T1000 (cell line): ENCODE data around the gene PRPF39.
"Not testable (repeated sequence)": the region's sequence is repeated elsewhere in the genome, so short reads cannot be mapped to it uniquely, and the experiment has no call there.

ENCODE experiments used
- DNase-seq: peaks from one replicate; lab custom pipeline; 2025; ENCODE audit warnings: mixed read lengths; lab: John Stamatoyannopoulos, UW

PRPF39 gene

GRCh38 chr14:45083976-45084722, at the start of gene PRPF39:
TSS of gene PRPF39 (plus strand) at chr14:45084116. CDS start at chr14:45095240, 11,124 bp downstream.
- DNase-seq: peak; percentile 93

- no peak for DNase-seq
Measured at GRCh38 chr14:45034730-45035129, 49.2 kb upstream of the PRPF39 start.

- no peak for DNase-seq
Measured at GRCh38 chr14:45038256-45038655, 45.7 kb upstream of the PRPF39 start.

GRCh38 chr14:45038865-45039264, 45.1 kb upstream of the PRPF39 start:
- no peak for DNase-seq

- no peak for DNase-seq
Measured at GRCh38 chr14:45039390-45039789, 44.5 kb upstream of the PRPF39 start.

GRCh38 chr14:45041641-45042040, 42.3 kb upstream of the PRPF39 start:
- DNase-seq: no peak

- no peak for DNase-seq
Measured at GRCh38 chr14:45044638-45045037, 39.3 kb upstream of the PRPF39 start.

GRCh38 chr14:45048385-45048784, 35.5 kb upstream of the PRPF39 start:
- DNase-seq: no peak

- no peak for DNase-seq
Measured at GRCh38 chr14:45051180-45051579, 32.7 kb upstream of the PRPF39 start.

GRCh38 chr14:45051896-45052295, 32.0 kb upstream of the PRPF39 start:
- no peak for DNase-seq

- no peak for DNase-seq
Measured at GRCh38 chr14:45057349-45057748, 26.6 kb upstream of the PRPF39 start.

GRCh38 chr14:45057881-45058364, 26.0 kb upstream of the PRPF39 start:
- DNase-seq: no peak

DNA sequence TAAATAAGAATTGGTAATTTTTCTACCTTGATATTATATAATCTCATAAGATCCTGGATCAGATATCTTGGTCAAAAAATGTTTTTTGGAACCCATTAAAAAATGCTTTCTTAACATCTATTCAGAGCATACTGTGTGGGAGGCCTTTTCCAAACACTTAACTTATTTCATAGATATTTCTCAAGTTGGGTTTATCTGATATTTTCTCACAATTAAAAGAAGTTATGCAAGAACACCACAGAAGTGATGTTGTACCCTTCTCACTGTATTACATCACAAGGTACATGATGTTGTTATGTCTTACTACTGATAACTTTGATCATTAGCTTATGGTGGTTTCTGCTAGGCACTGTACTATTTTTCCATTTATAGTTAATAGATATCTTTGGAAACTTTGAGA, 23.4 kb upstream of the PRPF39 start:
- no peak for DNase-seq

DNA sequence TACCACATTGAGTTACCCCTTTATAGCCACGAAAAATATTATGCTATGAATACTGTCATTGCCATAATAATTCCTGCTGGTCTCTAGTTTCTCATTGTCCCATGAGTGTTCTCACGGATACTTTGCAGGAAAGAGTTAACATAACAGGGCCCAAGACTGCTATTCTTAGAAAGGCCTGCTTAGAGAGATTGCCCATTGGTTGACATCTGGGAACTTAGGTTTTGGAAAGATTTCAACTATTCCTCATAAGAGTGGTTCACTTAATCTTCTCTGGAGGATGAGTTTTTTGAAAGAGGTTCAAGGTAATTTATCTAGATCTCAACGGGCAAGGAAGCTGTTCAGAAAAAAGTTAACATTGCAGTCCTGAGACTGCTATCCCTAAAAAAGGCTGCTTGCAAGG, 18.4 kb upstream of the PRPF39 start:
- DNase-seq: no peak

- DNase-seq: no peak
Measured at GRCh38 chr14:45065956-45066355, 18.0 kb upstream of the PRPF39 start.

DNA sequence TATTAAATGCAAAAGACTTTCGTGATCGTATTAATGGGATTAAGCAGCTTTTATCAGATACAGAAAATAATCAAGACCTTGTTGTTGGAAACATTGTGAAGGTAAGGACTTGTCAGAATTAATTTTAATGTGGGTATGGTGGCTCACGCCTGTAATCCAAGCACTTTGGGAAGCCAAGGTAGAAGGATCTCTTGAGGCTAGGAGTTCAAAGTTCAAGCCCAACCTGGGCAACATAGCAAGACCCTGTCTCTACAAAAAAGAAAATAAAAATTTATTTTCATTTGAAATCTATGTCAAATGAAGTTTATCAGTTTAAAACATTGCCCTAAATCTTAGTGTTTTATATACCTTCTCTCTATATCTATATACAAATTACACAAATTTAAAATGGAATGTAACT, 17.2 kb upstream of the PRPF39 start:
- DNase-seq: no peak

DNA sequence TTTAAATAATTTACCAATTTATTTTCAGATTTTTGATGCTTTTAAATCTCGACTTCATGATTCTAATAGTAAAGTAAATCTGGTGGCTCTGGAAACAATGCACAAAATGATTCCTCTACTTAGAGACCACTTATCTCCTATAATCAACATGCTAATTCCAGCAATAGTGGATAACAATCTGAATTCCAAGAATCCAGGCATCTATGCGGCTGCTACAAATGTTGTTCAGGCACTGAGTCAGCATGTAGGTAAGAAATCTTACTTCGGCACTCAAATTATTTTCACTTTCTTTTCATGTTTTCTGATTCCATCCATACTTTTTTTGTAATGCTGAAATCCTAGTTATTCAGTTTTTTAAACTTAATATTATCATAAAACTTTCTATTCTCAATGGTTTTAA, 15.5 kb upstream of the PRPF39 start:
- no peak for DNase-seq

DNA sequence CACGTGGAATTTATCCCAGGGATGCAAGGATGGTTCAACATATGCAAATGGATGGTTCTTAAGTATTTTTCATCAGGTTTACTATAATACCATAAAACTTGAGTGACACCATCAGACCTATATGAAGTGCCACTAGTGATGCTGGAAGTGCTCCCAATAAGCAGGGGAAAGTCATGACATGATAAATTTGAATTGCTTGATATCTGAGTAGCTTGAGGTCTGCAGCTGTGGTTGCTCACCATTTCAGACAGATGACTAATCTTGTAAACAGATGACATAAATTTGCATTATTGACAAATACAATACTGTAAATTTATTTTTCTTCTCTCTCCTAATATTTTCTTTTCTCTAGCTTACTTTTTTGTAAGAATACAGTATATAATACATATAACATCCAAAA, 13.7 kb upstream of the PRPF39 start:
- DNase-seq: no peak

- DNase-seq: no peak
Measured at GRCh38 chr14:45072126-45072525, 11.8 kb upstream of the PRPF39 start.

GRCh38 chr14:45073231-45073879, 10.6 kb upstream of the PRPF39 start:
- no peak for DNase-seq

DNA sequence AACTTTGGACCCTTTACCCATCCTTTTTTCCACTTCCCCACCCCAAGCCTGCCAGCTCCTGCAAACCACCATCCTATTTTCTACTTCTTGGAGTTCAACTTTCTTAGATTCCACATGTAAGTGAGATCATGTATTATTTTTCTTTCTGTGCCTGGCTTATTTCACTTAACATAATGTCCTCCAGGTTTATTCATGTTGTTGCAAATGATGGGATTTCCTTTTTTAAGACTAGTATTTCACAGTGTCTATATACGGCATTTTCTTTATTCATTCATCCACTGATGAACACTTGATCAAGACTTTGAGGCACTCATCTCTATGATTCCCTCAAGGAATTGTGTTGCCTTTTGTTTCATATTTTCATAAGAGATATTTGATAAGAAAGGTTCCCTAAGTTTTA, 5.6 kb upstream of the PRPF39 start:
- no peak for DNase-seq

DNA sequence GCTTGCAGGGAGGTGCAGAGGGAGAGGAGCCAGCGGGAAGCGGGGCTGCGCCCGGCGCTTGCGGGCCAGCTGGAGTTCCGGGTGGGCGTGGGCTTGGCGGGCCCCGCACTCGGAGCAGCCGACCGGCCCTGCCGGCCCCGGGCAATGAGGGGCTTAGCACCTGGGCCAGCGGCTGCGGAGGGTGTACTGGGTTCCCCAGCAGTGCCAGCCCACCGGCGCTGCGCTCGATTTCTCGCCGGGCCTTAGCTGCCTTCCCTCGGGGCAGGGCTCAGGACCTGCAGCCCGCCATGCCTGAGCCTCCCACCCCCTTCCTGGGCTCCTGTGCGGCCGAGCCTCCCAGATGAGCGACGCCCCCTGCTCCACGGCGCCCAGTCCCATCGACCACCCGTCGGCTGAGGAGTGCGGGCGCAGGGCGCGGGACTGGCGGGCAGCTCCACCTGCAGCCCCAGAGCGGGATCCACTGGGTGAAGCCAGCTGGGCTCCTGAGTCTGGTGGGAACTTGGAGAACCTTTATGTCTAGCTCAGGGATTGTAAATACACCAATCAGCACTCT, 3.4 kb upstream of the PRPF39 start:
- DNase-seq: not testable (repeated sequence)

DNA sequence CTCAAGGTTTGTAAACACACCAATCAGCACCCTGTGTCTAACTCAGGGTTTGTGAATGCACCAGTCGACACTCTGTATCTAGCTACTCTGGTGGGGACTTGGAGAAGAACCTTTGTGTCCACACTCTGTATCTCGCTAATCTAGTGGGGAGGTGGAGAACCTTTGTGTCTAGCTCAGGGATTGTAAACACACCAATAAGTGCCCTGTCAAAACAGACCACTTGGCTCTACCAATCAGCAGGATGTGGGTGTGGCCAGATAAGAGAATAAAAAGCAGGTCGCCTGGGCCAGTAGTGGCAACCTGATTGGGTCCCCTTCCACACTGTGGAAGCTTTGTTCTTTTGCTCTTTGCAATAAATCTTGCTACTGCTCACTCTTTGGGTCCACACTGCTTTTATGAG, 2.8 kb upstream of the PRPF39 start:
- not testable (repeated sequence) for DNase-seq
